ENCODE results near the gene CLK1.

Gene CLK1

DNA sequence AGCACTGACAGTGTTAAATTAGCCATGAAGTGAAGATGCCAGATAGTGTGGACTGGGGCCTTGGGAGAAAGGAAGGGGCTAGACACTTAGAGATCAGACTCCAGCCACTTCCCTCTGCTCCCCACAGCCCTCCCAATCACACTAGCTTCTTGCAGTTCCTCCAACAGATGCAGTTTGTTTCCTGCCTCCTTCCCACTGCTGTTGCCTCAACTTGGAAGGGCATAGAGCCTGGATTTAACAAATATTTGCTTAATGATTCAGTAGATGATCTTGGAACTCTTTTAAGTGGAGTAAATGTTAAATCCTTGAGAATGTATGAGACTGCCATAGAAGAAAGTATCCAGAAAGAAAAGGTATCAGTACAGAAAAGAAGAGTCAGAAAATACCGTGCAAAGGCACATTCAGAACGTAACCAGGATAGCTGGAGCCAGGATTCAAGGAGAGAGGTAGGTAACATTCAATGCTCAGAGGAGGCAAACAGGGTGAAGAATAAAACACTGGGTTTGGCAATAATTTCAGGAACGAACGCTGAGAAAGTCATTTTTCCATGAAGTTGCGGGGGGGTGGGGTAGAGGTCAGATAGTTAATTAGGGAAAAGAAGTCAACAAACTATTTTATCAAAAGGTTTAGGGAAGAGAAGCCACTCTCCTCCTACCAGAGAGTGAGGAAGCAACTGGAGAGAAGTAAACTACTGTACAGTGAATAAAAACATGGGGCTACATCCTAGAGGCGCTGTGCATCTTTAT is 54.0 kb downstream of the CLK1 start:
- DNase-seq: no peak

DNA sequence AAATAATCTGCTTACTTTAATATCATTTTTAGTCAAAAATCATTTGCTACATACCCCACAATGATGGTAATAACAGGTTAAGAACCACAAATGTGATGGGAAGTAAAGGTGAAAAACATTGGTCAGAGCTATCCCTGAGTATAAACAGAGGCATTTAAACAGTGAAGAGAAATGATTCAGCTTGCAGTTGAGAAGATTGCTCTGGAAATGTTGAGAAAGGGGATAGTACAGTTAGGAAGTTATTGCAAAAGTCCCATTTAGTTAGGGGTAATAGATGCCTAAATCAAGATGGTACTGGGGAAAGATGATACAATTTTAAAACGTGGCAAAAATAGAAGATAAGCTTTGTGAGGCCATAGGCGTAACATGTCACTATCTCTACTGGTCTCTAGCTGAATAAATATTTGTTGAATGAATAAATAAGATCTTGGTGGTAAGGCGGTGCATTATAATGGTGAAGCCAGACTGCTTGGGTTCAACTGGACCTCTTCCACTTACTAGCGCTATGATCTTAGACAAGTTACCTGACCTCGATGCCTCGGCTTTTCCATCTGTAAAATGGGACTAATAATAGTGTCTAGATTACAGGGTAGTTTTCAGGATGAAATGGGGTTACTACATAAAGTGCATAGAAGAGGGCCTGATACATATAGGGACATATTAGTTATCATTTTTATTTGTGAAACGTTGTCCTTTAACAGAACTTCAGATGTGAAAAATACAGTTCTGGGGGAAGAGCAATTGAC is 54.8 kb downstream of the CLK1 start:
- DNase-seq: no peak
